ENCODE data around the gene ASIC2. TPM values are rescaled to one million over a fixed set of nuclear protein-coding genes. Genes with fewer than 3 reads are reported as not detected.
A peak's percentile ranks its signal among the peaks of the same experiment; 100 is the strongest.

The ASIC2 gene
- total RNA-seq, 1 experiment from 2014 or later, result 0.74 TPM

GRCh38 chr17:33183487-33184026 is 109.5 kb downstream of the ASIC2 start:
- Histone ChIP-seq H3K4me1 (ENCODE audit: insufficient read depth, low read length) (no peaks in the 10 kb centered on the region), H2BK20ac (ENCODE audit: low read depth, low read length, poor library complexity, severe bottlenecking) (no peak overlapping the region), H3K79me1 (ENCODE audit: insufficient read depth, low read depth, low read length, poor library complexity, severe bottlenecking) (no peaks in the 10 kb centered on the region), H3K23me2 (ENCODE audit: insufficient read length, low read depth, low read length, poor library complexity, severe bottlenecking) (no peaks in the 10 kb centered on the region), H3K14ac (ENCODE audit: insufficient read depth, low read length) (no peak overlapping the region), H3K79me2 (ENCODE audit: insufficient read depth, low read length) (no peaks in the 10 kb centered on the region), H3K18ac (ENCODE audit: insufficient read length, low read depth, low read length) (no peak overlapping the region), H3K27me3 (ENCODE audit: insufficient read depth, low read length) (peaks cover 2% of the 10 kb centered on the region; the same call in 1 of the 2 replicates), H3T11ph (ENCODE audit: low read length) (no peak overlapping the region), H2BK5ac (ENCODE audit: insufficient read length, low read length) (no peak overlapping the region), H3K9ac (ENCODE audit: extremely low read depth, insufficient read length, low read length) (no peak overlapping the region), H2BK12ac (ENCODE audit: insufficient read length, low read depth, low read length) (no peak overlapping the region), H4K91ac (ENCODE audit: insufficient read length, low read depth, low read length) (no peak overlapping the region), H2BK15ac (ENCODE audit: low read depth, low read length) (no peak overlapping the region), H2AK5ac (ENCODE audit: insufficient read length, low read length) (no peak overlapping the region), H3K23ac (ENCODE audit: insufficient read length, low read depth, low read length) (no peak overlapping the region), H4K20me1 (ENCODE audit: control insufficient read depth, insufficient read depth, insufficient read length) (no peaks in the 10 kb centered on the region), H2BK120ac (ENCODE audit: low read depth, low read length, poor library complexity, severe bottlenecking) (no peak overlapping the region), H2AFZ (ENCODE audit: low read length) (no peak overlapping the region), H3K4ac (ENCODE audit: low read depth, low read length) (no peak overlapping the region), H3K4me2 (ENCODE audit: insufficient read depth, insufficient read length, low read length) (no peak overlapping the region), H3K27ac (ENCODE audit: insufficient read length, low read depth, low read length) (no peak overlapping the region), H4K5ac (ENCODE audit: insufficient read length, low read depth, low read length) (no peak overlapping the region), H4K8ac (replicated peaks; ENCODE audit: insufficient read length, low read depth, low read length) (no peak overlapping the region), H3K9me3 (ENCODE audit: control insufficient read depth, low read depth, low read length) (no peaks in the 10 kb centered on the region), H3K56ac (ENCODE audit: insufficient read length, low read depth, low read length) (no peak overlapping the region)
- peaks cover 97% of the 10 kb centered on the region for H3K27me3 Mint-ChIP-seq (ENCODE audit: low read depth)
- H3K27ac Mint-ChIP-seq, result peak overlapping the region in 1 of 3 experiments; percentile 53; a peak in 1 of 7 replicates
- peaks cover 4 to 18% of the 10 kb centered on the region in 2 experiments; a peak in 2 of 4 replicates for H3K4me1 Mint-ChIP-seq
- TF ChIP-seq, protein P1, sequence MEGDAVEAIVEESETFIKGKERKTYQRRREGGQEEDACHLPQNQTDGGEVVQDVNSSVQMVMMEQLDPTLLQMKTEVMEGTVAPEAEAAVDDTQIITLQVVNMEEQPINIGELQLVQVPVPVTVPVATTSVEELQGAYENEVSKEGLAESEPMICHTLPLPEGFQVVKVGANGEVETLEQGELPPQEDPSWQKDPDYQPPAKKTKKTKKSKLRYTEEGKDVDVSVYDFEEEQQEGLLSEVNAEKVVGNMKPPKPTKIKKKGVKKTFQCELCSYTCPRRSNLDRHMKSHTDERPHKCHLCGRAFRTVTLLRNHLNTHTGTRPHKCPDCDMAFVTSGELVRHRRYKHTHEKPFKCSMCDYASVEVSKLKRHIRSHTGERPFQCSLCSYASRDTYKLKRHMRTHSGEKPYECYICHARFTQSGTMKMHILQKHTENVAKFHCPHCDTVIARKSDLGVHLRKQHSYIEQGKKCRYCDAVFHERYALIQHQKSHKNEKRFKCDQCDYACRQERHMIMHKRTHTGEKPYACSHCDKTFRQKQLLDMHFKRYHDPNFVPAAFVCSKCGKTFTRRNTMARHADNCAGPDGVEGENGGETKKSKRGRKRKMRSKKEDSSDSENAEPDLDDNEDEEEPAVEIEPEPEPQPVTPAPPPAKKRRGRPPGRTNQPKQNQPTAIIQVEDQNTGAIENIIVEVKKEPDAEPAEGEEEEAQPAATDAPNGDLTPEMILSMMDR (conservative IDR thresholded peaks at IDR 0.05), result no peak
- no CpG with 5 or more reads among the region's 4 CpGs for WGBS (ENCODE audit: extremely low coverage, insufficient read length, low lambda C conversion rate)
- DNase-seq, result no peak
- no peak overlapping the region for H3K4me3 Mint-ChIP-seq
- no peaks in the 10 kb centered on the region for H3K36me3 Mint-ChIP-seq (ENCODE audit: insufficient read depth in 1 of 3, low read depth in 3 of 3)
- H3K9me3 Mint-ChIP-seq, result no peaks in the 10 kb centered on the region

All from H9 (cell line).